GM12875 (cell line): ENCODE data around the gene TMEM150A.
"Not testable (repeated sequence)": the region's sequence is repeated elsewhere in the genome, so short reads cannot be mapped to it uniquely, and the experiment has no call there.

ENCODE experiments used
- H3K4me3 ChIP-seq: one replicate; pipeline ENCODE4 v1.5.1; 2011; ENCODE audit warnings: low read depth, low read length, control low read depth
- CTCF ChIP-seq: IDR thresholded peaks from 2 replicates; pipeline ENCODE4 v1.5.1; 2011; ENCODE audit warnings: low read depth, mild to moderate bottlenecking, control low read depth, inconsistent platforms, low read length, moderate library complexity, borderline replicate concordance; ENCODE audit not compliant: insufficient read depth

The TMEM150A gene

GRCh38 chr2:85596486-85597143, 5.9 kb downstream of the TMEM150A start:
- H3K4me3 ChIP-seq: peak overlapping the region; percentile 83
- no peak for TF ChIP-seq CTCF

GRCh38 chr2:85596026-85596333, 6.5 kb downstream of the TMEM150A start:
- H3K4me3 ChIP-seq: peak overlapping the region; percentile 83
- TF ChIP-seq CTCF: no peak

- TF ChIP-seq CTCF: no peak
- H3K4me3 ChIP-seq: peak within 1 kb of the TSS; percentile 83
Observed at GRCh38 chr2:85595301-85596025, 7.0 kb downstream of the TMEM150A start, which contains the start of gene RNF181. Gene RNF181 (plus strand): TSS chr2:85595745. CDS start chr2:85595764, 19 bp downstream.

GRCh38 chr2:85594715-85595300, 7.7 kb downstream of the TMEM150A start:
- TF ChIP-seq CTCF: no peak
- H3K4me3 ChIP-seq: peak overlapping the region; percentile 83

- H3K4me3 ChIP-seq: no peak overlapping the region
Observed at GRCh38 chr2:85593023-85593422, 9.5 kb downstream of the TMEM150A start.

GRCh38 chr2:85592299-85592698, 10.2 kb downstream of the TMEM150A start:
- not testable (repeated sequence) for H3K4me3 ChIP-seq

More at GRCh38 chr2:85593023-85593422, 9.5 kb downstream of the TMEM150A start:
- TF ChIP-seq CTCF: no peak

- TF ChIP-seq CTCF: no peak
- no peak overlapping the region for H3K4me3 ChIP-seq
Observed at GRCh38 chr2:85591563-85591962, 10.9 kb downstream of the TMEM150A start.
